GM21381 (cell line): ENCODE measurements around the gene DPYSL5.
"Not testable (repeated sequence)": the region's sequence is repeated elsewhere in the genome, so short reads cannot be mapped to it uniquely, and the experiment has no call there.

Source experiments
- ATAC-seq: cut with Tn5 transposase; IDR thresholded peaks from one replicate; pipeline ENCODE4 v1.9.1; 2021; ENCODE audit warnings: mild to moderate bottlenecking, moderate library complexity; ENCODE audit not compliant: unreplicated experiment

DPYSL5 gene

DNA sequence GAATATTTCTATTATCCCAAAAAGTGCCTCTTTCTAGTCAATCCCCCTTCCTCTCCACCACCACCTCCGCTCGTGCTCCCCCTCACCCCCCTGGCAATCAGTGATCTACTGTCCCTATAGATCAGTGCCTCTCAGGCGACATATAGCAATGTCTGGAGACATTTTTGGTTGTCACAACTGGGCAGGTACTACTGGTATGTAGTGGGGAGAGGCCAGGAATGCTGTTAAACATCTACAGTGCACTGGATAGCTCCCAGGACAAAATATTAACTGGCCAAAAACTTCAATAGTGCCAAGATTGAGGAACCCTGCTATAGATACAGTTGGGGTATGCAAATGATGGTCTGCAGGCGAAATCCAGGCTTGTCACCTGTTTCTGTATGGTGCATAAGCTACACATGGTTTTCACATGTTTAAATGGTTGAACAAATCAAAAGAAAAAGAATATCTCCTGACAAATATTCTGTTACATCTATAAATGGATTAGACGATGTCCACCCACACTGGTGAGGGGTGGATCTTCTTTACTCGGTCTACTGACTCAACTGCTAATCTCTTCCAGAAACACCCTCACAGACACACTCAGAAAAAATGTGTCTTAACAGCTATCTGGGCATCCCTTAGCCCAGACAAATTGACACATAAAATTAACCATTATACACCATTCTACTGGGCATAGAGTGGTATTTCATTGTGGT is 25.5 kb downstream of the DPYSL5 start:
- ATAC-seq = no peak

DNA sequence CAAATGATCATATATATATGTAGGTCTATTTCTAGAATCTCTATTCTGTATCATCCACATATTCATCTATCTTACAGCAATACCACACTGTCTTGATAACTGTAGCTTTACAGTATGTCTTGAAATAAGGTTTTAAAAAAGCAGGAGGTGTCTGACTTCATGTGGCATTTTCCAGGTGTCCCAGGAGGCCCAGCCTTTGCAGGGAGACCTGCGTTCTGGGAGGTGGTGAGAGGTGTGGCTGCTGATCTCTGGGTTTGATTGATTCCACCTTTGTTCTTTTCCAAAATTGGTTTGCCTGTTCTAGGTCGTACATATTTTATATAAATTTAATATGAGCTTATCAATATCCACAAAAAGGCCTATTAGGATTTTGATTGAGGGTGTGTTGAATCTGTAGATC is 26.6 kb downstream of the DPYSL5 start:
- ATAC-seq = no peak

DNA sequence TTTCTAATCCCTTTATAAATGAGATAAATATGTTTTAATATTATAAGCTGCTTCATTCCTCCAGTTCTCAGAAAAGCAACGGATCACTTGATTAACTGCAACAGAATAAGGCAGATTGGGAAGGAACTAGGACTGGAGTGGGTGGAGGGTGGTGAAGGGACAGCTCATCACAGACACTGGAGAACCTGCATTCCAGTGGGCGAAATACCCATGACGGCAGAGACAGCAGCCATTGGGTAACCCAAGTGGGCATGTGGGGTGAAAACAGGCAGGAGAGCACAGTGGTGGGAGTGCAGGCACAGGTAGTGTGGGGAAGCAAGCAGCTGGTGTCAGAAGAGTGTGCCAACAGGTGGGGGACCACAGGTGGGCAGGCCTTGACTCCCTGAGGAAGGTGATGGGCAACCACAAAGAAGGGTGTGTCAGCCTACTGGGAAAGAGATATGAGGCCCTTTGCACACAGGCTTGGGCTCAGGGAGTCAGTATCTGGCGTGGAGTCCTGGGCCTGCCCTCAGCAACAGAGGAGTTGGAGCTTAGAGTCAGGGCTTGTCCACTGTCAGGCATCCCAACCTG is 27.2 kb downstream of the DPYSL5 start:
- ATAC-seq = no peak

DNA sequence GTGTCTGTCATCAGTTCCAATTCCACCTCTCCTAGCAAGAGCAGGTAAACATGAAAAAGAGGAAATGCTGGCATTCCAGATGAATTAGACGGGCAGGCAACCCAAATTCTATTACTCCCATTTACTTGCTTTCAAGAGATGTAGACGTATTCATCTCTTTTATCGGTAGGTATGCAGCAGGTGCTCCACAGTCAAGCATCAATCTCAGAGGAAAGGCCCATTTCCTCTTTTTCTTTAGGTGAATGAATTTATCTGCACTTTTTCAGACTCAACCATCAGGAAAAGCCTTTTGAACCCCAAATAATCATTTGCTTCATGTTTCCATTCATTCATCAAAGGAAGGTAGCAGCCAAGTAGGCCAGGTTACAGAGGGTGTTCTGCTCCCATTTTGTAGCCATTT is 27.9 kb downstream of the DPYSL5 start:
- ATAC-seq = no peak

DNA sequence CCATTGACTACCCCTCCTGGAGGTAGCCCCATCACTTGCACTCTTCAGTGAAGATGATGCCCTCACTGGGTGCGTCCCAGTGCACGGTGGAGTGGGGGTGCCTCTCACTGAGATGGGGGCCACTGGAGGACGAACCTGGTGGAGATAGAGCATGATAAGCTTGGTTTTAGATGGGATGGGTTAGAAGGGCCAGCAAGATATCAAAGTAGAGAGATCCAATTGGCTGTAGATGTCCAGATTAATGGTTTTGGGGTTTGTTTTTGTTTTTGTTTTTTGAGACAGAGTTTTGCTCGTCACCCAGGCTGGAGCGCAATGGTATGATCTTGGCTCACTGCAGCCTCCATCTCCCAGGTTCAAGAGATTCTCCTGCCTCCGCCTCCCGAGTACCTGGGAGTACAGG is 28.3 kb downstream of the DPYSL5 start:
- ATAC-seq = no peak

DNA sequence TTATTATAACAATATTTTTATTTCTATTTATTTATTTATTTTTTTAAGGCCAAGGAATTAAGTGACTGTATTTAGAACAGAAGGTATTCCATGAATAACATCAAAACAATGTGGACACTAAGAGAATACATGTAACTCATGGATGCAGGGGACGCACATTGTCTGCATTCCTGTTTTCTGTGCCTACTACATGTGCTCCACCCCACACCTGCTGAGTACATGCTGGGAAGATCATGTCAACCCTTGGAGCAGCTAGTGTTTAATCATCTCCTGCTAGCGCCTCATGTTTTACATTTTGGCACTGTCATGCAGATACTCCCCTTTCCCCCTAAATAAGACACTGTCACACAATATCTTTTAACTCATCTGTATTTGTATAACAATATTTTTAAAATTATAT is 29.3 kb downstream of the DPYSL5 start:
- ATAC-seq = no peak

DNA sequence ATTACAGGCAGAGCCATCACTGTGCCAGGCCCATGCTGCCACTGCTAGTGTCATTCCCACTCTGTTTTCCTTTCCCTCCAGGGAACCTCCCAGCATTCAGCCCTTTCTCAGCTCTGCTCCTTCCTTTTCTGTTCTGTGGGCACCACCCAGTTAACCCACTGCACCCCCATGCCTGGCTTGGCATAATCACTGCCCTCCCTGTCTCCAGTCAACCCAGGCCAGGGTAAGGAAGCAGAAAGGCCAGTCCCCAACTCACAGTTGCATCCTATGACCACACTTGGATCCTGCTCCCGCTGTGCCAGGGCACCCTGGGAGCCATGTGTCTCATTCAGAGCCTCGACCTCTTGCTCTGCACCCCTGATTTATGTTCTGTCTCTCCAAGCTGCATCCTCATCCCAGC is 32.2 kb downstream of the DPYSL5 start:
- no peak for ATAC-seq

DNA sequence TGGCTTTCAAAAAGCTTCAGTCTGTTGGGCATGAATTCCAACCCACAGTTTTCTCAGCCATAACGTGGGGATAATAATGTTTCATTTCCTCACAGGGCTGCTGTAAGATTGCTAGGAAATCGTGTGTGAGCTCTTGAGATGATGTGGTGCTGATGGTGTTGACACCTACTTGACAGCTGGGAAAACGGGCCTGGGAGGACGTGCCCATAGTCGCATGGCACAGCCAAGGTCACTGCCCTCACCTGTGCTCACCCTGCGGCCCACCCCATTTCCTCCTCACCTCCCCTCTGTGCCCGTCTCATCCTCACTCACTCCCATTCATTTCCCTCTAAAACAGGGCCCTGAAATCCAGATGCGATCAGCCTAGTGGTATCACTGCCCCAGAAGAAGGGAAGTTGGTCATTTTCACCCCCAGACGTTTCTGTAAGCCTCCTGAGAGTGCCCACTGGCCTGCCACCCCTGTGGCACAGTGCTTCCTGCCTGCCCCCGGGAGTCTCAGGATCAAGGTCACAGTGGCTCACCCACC is 33.0 kb downstream of the DPYSL5 start:
- no peak for ATAC-seq

DNA sequence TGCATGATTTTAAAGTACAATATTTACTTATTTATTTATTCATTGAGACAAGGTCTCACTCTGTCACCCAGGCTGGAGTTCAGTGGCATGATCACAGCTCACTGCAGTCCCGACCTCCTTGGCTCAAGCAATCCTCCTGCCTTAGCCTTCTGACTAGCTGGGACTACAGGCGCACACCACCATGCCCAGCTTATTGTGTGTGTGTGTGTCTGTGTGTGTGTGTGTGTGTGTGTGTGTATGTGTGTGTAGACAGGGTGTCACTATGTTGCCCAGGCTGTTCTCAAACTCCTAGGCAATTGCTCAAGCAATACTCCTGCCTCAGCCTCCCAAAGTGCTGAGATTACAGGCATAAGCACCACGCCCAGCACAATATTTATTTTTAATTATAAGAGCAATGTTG is 34.3 kb downstream of the DPYSL5 start:
- not testable (repeated sequence) for ATAC-seq

DNA sequence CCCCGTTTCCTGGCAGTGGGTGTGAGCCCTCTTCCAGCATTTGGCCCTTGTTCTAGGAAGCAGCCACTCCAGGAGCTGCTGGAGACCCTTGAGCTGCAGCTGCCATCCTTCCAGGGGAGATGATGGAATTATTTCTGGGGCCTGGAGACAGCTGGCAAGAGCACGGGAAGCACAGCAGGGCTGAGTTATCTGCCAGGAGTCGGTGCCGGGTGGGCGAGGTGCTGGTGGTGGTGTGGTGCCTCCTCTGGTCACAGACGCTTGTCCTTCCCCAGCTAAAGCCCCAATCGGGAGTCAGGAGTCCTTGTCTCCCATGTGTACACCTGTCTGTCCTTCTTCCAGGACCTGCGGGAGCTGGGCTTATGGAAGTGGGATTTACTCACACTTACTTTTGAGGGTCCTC is 36.0 kb downstream of the DPYSL5 start:
- no peak for ATAC-seq

DNA sequence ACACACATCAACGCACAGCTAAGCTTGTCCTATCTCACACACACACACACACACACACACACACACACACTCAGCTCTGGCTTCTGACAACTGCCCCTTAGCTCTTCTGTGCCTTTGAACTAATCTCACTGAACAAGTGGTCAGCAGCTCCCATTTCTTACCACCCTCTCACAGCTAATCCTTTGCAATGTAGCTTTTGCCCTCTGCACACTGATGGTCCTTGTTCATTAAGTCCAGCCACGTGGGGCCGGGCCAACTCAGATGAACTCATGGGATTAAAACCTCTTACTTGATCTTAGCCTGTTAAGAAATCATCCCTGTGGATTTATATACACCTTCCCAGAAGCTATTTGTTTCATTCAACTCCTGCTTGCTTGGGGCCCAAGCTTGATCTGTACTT is 36.6 kb downstream of the DPYSL5 start:
- no peak for ATAC-seq

DNA sequence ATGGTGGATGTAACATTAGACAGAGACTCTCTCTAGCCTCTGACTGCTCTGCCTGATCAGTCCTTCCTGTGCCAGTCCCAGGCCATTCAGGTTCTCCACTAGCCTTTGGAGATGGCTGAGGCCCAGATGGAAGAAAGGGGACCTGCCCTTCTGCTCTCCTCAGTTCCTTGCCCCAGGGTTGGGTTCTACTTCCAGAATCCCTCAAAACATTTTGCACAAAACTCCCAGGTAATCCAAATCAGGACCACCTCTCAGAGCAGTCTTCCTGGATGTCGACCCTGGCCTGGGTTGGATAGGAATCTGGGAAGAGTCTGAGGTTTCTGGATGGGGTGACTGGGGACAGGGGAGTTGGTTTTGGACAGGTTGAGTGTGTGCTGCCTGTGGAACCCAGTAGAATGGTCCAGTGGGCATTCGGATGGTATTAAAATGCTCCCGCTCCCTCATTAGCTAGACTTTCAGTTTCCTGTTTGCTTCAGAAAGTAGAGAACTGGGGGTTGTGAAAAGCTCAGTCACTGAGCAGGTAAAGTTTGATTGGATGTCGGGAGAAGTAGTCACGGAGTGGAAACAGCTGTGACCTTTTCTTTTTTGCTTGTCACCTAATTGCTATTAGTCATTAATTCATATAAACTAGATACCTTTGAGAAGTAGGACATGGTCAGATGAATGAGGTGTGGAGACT is 37.9 kb downstream of the DPYSL5 start:
- ATAC-seq = no peak

DNA sequence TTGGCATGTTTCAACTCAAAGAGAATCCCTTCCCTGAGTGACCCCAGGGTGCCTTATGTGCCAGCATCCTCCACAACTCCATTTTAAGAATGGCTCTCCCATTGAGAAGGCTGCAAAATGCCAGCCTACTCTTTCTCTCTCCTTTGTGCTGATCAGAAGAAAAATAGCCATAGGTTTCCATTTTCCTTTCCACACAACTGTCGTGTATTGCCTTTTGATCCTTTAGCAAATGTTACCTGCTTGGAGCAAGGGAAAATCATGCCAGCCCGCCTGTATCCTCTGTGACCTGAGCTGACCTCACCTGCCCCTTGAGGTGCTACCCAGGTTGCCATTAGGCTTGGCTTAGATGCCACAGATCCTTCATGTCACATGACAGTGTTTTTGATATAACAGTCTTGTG is 38.8 kb downstream of the DPYSL5 start:
- ATAC-seq = no peak

DNA sequence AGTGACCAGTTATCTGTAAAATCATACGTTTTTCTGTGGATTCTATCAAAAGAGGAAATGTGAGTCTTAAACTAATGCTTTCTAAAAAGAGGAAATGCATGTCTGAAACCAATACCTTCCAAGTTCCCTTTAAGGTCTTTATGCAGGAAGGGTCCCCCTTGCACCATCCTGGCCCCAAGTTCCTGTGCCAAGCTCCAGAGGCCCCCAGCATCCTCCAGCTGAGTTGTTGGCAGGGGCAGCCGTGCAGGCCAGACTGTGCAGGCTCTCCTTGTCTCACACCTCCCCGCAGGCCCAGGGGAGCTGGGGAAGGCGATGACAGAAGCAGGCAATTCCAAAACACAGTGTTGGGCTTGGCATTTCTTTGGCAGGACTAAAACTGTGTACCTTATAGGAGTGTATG is 39.2 kb downstream of the DPYSL5 start:
- no peak for ATAC-seq

DNA sequence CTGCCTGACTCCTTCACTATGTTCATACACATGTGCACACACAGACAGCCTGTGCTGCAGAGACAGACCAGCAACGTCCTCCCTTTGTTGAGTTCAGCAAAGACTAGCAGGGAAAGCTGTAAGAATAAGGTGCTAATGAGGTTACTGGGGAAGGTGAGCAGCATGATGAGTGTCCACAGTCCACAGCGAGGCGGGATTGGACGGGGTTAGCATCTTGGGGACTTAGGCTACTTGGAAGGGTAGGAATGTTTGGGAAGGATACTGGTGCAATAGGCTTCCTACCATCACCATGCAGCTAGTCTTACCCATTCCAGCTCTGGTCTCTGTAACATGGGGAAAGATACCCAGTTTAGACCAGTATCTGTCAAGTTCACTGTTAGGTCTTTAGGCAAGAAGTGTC is 41.9 kb downstream of the DPYSL5 start:
- ATAC-seq = no peak

DNA sequence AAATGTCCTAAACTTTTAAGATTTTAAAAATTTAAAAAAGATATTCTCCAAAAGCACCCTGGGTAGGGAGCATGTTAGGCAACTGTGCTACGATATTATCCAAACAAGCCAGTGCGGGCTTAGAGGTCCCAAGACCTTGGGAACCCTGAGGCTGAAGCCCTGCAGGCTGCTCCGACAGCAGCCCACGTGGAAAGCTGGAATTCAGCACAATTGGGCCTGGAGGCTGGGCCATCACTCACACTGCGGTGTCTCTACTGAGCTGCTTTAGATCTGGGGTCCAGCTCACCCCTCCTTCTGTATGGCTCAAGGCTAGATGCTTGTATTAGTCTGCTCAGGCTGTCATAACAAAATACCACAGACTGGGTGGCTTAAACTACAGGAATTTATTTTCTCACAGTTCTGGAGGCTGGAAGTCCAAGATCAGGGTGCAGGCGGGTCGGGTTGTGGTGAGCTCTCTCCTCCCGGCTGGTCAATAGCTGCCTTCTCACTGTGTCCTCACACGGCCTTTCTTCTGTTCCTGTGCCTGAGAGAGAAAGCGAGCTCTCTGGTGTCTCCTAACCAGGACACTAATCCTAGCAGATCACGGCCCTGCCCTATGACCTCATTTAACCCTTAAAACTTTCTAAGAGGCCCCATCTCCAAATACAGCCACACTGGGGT is 42.5 kb downstream of the DPYSL5 start:
- no peak for ATAC-seq

DNA sequence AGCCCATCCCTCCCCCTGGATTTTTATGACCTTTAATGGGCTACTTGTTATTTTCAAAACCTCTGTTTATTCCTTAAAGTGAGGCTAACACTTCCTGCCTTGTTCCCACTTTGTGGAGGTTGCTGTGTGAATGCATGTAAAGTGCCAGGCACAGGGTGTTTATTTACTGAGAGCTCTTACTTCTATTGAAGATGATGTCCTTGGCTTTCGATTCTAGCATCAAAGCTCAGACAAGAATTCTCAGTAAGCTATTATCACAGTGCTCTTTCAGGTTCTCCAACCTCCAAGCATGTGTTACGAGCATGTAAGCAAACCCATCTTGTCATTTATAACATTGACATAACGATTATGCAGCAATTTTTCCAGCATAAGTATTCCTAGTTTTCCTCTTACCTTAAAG is 44.2 kb downstream of the DPYSL5 start:
- no peak for ATAC-seq

DNA sequence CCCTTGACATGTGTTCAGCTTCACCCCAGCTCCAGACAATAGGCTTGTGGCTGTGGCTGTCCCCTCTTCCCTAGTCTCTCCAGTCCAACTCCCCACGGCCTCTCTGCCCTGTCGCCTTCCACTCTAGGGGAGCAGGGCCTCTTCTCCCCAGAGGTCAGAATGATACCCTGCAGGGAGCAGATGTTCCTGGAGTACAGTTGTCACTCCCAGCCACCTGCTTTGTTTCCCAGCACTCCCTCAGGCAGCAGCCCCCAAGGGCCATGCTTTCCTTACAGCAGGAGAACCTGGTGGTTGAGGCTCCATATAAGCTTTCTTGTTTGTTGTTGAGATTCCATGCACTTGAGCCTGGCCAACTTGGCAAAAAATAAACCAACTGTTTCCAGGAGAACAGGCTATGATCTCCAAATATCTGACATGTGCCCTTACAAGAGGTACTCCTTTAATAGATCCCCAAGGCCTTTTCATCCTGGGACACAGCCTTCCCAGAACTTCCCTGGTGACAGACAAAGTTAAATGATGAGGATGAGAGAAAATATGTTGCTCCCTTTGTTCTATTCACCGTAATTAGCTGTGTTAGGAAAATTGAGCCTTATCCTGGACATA is 45.1 kb downstream of the DPYSL5 start:
- ATAC-seq = no peak

DNA sequence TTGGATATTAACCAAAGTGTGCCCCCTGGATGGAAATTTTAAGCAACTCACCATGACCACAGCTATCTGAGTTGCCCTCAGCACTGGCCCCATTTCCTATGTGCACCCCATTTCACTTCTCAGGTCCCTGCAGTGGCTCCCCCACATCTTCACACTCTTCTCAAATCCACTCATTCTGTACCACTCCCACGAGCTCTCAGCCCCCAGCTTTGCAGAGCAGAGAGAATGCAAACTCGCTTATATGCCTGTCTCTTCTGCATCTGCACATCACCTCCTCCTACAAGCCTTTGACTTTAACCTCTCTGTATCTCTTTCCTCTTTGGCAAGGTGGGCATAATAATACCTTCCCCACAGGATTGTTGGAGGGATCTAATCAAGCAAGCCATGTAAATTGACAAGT is 46.2 kb downstream of the DPYSL5 start:
- ATAC-seq = no peak

DNA sequence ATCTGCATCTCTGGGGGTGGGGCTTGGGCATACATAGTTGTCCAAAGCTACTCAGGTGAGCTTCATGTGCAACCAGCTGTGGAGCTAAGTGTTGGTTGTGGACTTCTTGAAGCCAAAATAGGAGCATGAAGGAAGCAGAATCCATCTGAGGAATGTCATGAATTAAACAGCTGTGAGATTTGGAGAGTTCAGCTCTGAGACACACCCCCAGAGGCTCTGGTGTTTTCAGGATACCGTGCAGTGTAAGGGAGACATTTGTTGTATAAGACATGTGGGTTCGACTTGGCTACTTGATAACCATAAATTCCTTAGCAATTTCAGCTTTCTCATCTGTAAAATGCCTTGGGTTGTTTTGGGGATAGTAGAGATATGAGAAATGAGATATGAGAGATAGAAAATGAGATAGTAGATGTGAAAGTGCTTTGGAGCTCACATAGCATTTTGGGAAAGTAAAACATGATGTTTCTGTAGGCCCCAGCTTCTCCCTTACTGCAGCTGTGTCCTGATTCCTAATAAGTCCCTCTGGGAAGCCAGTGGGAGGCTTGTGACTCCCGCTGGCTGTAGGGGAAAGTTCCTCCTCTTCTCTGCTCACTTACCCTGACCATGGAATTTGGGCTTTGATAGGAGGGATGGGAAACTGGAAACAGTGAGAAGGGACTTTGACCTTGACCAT is 50.0 kb downstream of the DPYSL5 start:
- no peak for ATAC-seq
